ENCODE results near the gene OPA1. TPM values are rescaled to one million over a fixed set of nuclear protein-coding genes. Genes with fewer than 3 reads are reported as not detected.

OPA1 gene
- total and polyA plus RNA-seq, 2 experiments from 2014 or later = 24.9 to 89.9 TPM

GRCh38 chr3:193573403-193574191 lies 19.4 kb upstream of the OPA1 start:
- no peaks in the 10 kb centered on the region for H3K36me3 Mint-ChIP-seq (ENCODE audit: low read depth)
- H3K79me2 ChIP-seq (replicated peaks; ENCODE audit: insufficient read depth) = no peaks in the 10 kb centered on the region
- H3K27ac ChIP-seq (ENCODE audit: low read depth) = no peak overlapping the region
- peaks cover 25% of the 10 kb centered on the region for H3K4me1 ChIP-seq (ENCODE audit: insufficient read depth)
- H3K9me2 ChIP-seq (ENCODE audit: insufficient read depth) = no peaks in the 10 kb centered on the region
- H3K4me3 ChIP-seq = no peak overlapping the region
- DNase-seq (ENCODE audit: low spot score) = peak; percentile 22
- H3K4me3 Mint-ChIP-seq = no peak overlapping the region
- H3F3A ChIP-seq (replicated peaks; ENCODE audit: low read depth) = no peaks in the 10 kb centered on the region
- TF ChIP-seq CREB1 (CRISPR knock-in tag; IDR thresholded peaks at IDR 0.05; ENCODE audit: low read depth) (no peak), JUNB (IDR thresholded peaks at IDR 0.05; ENCODE audit: unreplicated experiment) (no peak), EZH2phosphoT487 (IDR thresholded peaks at IDR 0.05; ENCODE audit: unreplicated experiment) (no peak), NANOG (IDR thresholded peaks at IDR 0.05; ENCODE audit: borderline replicate concordance) (no peak), STAT1 (IDR thresholded peaks at IDR 0.05; ENCODE audit: unreplicated experiment) (no peak), ETS1 (IDR thresholded peaks at IDR 0.05) (no peak), CTCF (conservative IDR thresholded peaks at IDR 0.05; ENCODE audit: low read depth in 2 of 2) (no peak)
- H3K4me2 ChIP-seq = no peak overlapping the region
- no peaks in the 10 kb centered on the region for H3K27me3 ChIP-seq (ENCODE audit: insufficient read depth)
- H3K27ac Mint-ChIP-seq = peak overlapping the region; percentile 72; the same call in 1 of the 2 replicates
- H3K36me3 ChIP-seq (ENCODE audit: insufficient read depth) = no peaks in the 10 kb centered on the region
- H2AFZ ChIP-seq = no peak overlapping the region
- no peaks in the 10 kb centered on the region for H4K20me1 ChIP-seq (replicated peaks; ENCODE audit: insufficient read depth)
- H3K27me3 Mint-ChIP-seq (ENCODE audit: insufficient read depth, low read depth, poor library complexity) = peaks cover 4% of the 10 kb centered on the region
- no peaks in the 10 kb centered on the region for H3K9me3 Mint-ChIP-seq
- no peak for ATAC-seq
- H3K4me1 Mint-ChIP-seq = peaks cover 21% of the 10 kb centered on the region

GRCh38 chr3:193574488-193575070 lies 18.4 kb upstream of the OPA1 start:
- Histone ChIP-seq H3K4me1 (ENCODE audit: insufficient read depth) (peaks cover 25% of the 10 kb centered on the region), H3K4me2 (no peak overlapping the region), H4K20me1 (replicated peaks; ENCODE audit: insufficient read depth) (no peaks in the 10 kb centered on the region), H2AFZ (peak overlapping the region; percentile 38; the same call in 1 of the 2 replicates), H3K27ac (ENCODE audit: low read depth) (no peak overlapping the region), H3F3A (replicated peaks; ENCODE audit: low read depth) (no peaks in the 10 kb centered on the region), H3K9me2 (ENCODE audit: insufficient read depth) (no peaks in the 10 kb centered on the region), H3K27me3 (ENCODE audit: insufficient read depth) (no peaks in the 10 kb centered on the region), H3K4me3 (no peak overlapping the region), H3K79me2 (replicated peaks; ENCODE audit: insufficient read depth) (no peaks in the 10 kb centered on the region), H3K36me3 (ENCODE audit: insufficient read depth) (no peaks in the 10 kb centered on the region)
- peaks cover 21% of the 10 kb centered on the region for H3K4me1 Mint-ChIP-seq
- H3K27ac Mint-ChIP-seq = no peak overlapping the region
- DNase-seq (ENCODE audit: low spot score) (no peak), ATAC-seq (no peak)
- H3K36me3 Mint-ChIP-seq (ENCODE audit: low read depth) = no peaks in the 10 kb centered on the region
- H3K4me3 Mint-ChIP-seq = no peak overlapping the region
- H3K27me3 Mint-ChIP-seq (ENCODE audit: insufficient read depth, low read depth, poor library complexity) = peaks cover 4% of the 10 kb centered on the region
- no peaks in the 10 kb centered on the region for H3K9me3 Mint-ChIP-seq
- TF ChIP-seq EZH2phosphoT487 (IDR thresholded peaks at IDR 0.05; ENCODE audit: unreplicated experiment) (no peak), ZNF114 (CRISPR knock-in tag; IDR thresholded peaks at IDR 0.05) (no peak), ZNF462 (CRISPR knock-in tag; IDR thresholded peaks at IDR 0.05) (no peak)

All from GM23338 (cell line).